GM23248 (cell line): ENCODE data around the gene WNT3A.

Source experiments
- EZH2 ChIP-seq: fragments of 200-600 bp; sonication (generic); IDR thresholded peaks from 2 replicates; pipeline ENCODE4 v1.6.1; 2018; ENCODE audit warnings: antibody characterized with exemption, mild to moderate bottlenecking; ENCODE audit not compliant: insufficient read depth, poor library complexity, severe bottlenecking
- EZH2phosphoT487 ChIP-seq: fragments of 200-600 bp; sonication (generic); IDR thresholded peaks from 2 replicates; pipeline ENCODE4 v1.6.1; 2018; ENCODE audit warnings: antibody characterized with exemption, moderate library complexity, mild to moderate bottlenecking, low read depth; ENCODE audit not compliant: insufficient read depth

DNA sequence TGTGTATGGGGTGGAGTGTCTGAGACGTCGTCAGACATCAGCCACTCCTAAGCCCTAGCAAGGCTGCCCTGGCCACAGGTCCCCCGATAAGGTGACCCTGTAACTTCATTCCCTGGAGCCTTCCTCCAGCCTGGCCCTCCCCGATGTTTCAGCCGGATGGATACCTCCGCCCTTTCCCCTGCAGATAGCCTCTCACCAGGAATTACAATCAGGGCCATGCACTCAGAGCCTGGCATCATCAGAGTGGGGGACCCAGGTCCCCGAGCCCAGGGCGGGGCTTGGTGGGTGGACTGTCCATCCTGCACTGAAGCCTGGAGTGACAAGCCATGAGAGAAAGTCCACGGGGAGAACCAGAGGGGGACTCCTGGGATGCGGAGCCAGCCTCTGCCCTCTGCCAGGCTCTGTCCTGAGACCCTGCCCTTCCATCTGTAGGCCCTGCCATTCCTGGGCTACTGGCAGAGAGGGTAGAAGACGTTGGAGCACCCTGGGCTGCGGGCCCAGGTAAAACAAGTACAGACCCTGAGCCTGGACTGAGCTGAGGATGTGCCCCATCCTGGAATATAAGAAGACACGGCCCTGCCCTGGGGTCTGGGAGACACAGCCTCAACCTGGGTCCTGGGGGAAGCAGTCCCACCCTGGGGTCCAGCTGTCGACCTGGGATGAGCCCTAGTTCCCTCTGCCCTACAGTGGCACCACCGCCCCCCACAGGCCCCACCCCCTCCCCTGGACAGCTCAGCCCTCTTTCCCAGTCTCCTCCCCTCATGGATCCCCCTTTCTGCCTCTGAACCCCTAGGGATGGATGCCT is 58.9 kb downstream of the WNT3A start:
- TF ChIP-seq EZH2: no peak
- no peak for TF ChIP-seq EZH2phosphoT487
